ENCODE measurements around the gene PTK7. TPM values are rescaled to one million over a fixed set of nuclear protein-coding genes. Genes with fewer than 3 reads are reported as not detected.

PTK7 gene
- total RNA-seq, 1 experiment from 2014 or later: 165 TPM

DNA sequence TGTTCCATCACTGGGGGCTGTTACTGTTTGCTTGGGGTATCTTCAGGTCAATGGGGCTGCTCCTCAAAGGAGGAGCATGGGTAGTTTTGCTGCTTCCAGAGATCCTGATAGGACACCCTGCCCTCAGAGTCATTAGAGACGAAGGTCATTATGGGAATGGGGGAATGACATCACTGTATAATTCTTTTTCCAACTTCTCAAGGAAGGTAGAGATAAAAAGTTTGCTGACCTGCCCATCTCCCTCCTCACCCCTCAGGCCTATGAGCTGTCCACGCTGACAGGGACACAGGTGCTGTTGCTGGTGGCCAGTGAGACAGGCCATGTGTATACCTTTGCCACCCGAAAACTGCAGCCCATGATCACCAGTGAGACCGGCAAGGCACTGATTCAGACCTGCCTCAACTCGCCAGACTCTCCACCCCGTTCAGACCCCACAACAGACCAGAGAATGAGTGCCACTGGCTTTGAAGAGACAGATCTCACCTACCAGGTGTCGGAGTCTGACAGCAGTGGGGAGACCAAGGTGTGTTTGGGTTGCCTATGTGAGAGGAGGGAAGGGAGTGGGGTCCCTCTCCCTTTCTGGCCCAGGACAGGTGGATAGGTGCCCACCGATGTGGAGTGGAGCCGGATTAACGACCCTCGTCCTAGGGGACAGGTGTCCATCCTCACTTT, 97.6 kb downstream of the PTK7 start (continued):
- TF ChIP-seq, protein P1, sequence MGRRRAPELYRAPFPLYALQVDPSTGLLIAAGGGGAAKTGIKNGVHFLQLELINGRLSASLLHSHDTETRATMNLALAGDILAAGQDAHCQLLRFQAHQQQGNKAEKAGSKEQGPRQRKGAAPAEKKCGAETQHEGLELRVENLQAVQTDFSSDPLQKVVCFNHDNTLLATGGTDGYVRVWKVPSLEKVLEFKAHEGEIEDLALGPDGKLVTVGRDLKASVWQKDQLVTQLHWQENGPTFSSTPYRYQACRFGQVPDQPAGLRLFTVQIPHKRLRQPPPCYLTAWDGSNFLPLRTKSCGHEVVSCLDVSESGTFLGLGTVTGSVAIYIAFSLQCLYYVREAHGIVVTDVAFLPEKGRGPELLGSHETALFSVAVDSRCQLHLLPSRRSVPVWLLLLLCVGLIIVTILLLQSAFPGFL (CRISPR knock-in tag; IDR thresholded peaks at IDR 0.05; ENCODE audit: borderline replicate concordance): no peak
- no peak for TF ChIP-seq NFE2L1 (CRISPR knock-in tag; IDR thresholded peaks at IDR 0.05)

DNA sequence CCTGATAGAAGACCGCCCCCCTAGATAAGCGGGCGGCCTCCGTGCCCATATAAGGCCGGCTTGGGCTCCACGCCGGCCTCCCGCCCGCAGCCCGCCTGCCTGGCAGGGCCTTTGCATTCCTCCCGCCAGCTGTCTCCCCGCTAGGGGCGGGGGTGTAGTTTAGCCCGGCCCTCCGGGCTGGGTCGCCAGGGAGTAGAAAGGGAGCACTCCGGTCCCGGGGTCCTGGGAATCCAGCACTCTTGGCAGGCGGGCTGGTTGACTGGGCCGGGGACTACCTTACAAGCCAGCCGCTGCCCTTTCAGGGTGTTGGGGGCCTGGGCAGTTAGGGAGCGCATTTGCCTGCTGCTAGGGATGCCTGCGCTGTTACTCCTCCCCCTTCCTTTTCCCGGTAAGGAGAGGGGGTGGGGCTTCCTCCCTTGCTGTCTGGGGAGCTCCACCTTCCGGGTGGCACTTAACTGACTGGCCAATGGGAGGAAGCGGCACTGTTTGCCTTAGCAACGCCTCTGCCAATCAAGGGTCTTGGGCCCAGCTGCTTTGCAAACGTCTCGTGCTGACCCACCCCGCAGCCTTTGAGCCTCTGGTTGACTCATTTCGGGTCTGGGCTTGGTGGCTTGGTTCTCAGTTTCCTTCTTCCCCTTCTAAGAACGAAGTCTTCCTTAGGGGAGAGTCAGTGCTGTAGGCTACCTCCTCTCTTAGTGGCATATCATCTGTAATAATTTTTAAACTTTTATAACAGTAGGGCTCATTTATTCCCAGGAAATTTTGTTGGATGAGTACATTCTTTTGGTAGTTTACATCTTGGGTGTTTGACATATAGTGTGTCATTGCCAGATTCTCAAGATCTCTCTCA, 98.4 kb downstream of the PTK7 start:
- POLR2A ChIA-PET: interaction anchor here (0.6 to 2.8 kb wide), 9 partner anchors 9 to 245 kb away, joined by 3 to 8 read pairs (median 4); partner anchors contain the start of genes CNPY3, DNPH1, KLC4 and MRPL2
- Mint-ChIP-seq H3K27ac (peak overlapping the region; percentile 86), H3K27me3 (ENCODE audit: low read depth) (peaks cover 10% of the 10 kb centered on the region), H3K4me1 (peaks cover 31% of the 10 kb centered on the region), H3K4me3 (peak overlapping the region; percentile 94), H3K9me3 (no peaks in the 10 kb centered on the region), H3K36me3 (peaks cover 36% of the 10 kb centered on the region)
- ATAC-seq (peak; percentile 70), DNase-seq (ENCODE audit: low spot score) (peak; percentile 97)
- CTCF ChIA-PET: interaction anchor here (0.6 to 2.2 kb wide), 15 partner anchors 31 to 263 kb away, joined by 3 to 16 read pairs (median 3); partner anchors contain the start of genes CNPY3, CRIP3, DNPH1 and KLHDC3
- TF ChIP-seq ETV6 (CRISPR knock-in tag; IDR thresholded peaks at IDR 0.05): 0 out of 2 replicates have a peak, but pooled peaks have one; percentile 14
- TF ChIP-seq, protein P2, sequence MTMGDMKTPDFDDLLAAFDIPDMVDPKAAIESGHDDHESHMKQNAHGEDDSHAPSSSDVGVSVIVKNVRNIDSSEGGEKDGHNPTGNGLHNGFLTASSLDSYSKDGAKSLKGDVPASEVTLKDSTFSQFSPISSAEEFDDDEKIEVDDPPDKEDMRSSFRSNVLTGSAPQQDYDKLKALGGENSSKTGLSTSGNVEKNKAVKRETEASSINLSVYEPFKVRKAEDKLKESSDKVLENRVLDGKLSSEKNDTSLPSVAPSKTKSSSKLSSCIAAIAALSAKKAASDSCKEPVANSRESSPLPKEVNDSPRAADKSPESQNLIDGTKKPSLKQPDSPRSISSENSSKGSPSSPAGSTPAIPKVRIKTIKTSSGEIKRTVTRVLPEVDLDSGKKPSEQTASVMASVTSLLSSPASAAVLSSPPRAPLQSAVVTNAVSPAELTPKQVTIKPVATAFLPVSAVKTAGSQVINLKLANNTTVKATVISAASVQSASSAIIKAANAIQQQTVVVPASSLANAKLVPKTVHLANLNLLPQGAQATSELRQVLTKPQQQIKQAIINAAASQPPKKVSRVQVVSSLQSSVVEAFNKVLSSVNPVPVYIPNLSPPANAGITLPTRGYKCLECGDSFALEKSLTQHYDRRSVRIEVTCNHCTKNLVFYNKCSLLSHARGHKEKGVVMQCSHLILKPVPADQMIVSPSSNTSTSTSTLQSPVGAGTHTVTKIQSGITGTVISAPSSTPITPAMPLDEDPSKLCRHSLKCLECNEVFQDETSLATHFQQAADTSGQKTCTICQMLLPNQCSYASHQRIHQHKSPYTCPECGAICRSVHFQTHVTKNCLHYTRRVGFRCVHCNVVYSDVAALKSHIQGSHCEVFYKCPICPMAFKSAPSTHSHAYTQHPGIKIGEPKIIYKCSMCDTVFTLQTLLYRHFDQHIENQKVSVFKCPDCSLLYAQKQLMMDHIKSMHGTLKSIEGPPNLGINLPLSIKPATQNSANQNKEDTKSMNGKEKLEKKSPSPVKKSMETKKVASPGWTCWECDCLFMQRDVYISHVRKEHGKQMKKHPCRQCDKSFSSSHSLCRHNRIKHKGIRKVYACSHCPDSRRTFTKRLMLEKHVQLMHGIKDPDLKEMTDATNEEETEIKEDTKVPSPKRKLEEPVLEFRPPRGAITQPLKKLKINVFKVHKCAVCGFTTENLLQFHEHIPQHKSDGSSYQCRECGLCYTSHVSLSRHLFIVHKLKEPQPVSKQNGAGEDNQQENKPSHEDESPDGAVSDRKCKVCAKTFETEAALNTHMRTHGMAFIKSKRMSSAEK (CRISPR knock-in tag; IDR thresholded peaks at IDR 0.05; ENCODE audit: borderline replicate concordance): 0 out of 2 replicates have a peak, but pooled peaks have one; percentile 58
- no peak for TF ChIP-seq ELF4 (CRISPR knock-in tag; IDR thresholded peaks at IDR 0.05; ENCODE audit: low read depth)
- peak; percentile 44; the same call in 1 of the 2 replicates for TF ChIP-seq NFATC4 (CRISPR knock-in tag; IDR thresholded peaks at IDR 0.05)
- peak; percentile 75; the same call in 1 of the 2 replicates for TF ChIP-seq ZNF263 (CRISPR knock-in tag; IDR thresholded peaks at IDR 0.05; ENCODE audit: low read depth)
- no peak for TF ChIP-seq NR3C1 (CRISPR knock-in tag; conservative IDR thresholded peaks at IDR 0.05; ENCODE audit: low read depth)
- TF ChIP-seq, protein P3, sequence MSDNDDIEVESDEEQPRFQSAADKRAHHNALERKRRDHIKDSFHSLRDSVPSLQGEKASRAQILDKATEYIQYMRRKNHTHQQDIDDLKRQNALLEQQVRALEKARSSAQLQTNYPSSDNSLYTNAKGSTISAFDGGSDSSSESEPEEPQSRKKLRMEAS (CRISPR knock-in tag; IDR thresholded peaks at IDR 0.05): no peak
- TF ChIP-seq, protein P4, sequence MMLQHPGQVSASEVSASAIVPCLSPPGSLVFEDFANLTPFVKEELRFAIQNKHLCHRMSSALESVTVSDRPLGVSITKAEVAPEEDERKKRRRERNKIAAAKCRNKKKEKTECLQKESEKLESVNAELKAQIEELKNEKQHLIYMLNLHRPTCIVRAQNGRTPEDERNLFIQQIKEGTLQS (CRISPR knock-in tag; conservative IDR thresholded peaks at IDR 0.05): no peak
- peak; percentile 12; the same call in 1 of the 2 replicates for TF ChIP-seq SP1 (CRISPR knock-in tag; conservative IDR thresholded peaks at IDR 0.05)
- no peak for TF ChIP-seq CBFB (CRISPR knock-in tag; IDR thresholded peaks at IDR 0.05; ENCODE audit: low read depth)
- no peak for TF ChIP-seq SMAD3 (CRISPR knock-in tag; IDR thresholded peaks at IDR 0.05; ENCODE audit: borderline replicate concordance)
- no peak for TF ChIP-seq NR1H2 (CRISPR knock-in tag; IDR thresholded peaks at IDR 0.05)
- no peak for TF ChIP-seq RORB (CRISPR knock-in tag; IDR thresholded peaks at IDR 0.05)
- TF ChIP-seq MXD4 (CRISPR knock-in tag; IDR thresholded peaks at IDR 0.05; ENCODE audit: borderline replicate concordance): no peak
- TF ChIP-seq, protein P5, sequence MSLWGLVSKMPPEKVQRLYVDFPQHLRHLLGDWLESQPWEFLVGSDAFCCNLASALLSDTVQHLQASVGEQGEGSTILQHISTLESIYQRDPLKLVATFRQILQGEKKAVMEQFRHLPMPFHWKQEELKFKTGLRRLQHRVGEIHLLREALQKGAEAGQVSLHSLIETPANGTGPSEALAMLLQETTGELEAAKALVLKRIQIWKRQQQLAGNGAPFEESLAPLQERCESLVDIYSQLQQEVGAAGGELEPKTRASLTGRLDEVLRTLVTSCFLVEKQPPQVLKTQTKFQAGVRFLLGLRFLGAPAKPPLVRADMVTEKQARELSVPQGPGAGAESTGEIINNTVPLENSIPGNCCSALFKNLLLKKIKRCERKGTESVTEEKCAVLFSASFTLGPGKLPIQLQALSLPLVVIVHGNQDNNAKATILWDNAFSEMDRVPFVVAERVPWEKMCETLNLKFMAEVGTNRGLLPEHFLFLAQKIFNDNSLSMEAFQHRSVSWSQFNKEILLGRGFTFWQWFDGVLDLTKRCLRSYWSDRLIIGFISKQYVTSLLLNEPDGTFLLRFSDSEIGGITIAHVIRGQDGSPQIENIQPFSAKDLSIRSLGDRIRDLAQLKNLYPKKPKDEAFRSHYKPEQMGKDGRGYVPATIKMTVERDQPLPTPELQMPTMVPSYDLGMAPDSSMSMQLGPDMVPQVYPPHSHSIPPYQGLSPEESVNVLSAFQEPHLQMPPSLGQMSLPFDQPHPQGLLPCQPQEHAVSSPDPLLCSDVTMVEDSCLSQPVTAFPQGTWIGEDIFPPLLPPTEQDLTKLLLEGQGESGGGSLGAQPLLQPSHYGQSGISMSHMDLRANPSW (CRISPR knock-in tag; conservative IDR thresholded peaks at IDR 0.05; ENCODE audit: low read depth): no peak
- TF ChIP-seq, protein P6, sequence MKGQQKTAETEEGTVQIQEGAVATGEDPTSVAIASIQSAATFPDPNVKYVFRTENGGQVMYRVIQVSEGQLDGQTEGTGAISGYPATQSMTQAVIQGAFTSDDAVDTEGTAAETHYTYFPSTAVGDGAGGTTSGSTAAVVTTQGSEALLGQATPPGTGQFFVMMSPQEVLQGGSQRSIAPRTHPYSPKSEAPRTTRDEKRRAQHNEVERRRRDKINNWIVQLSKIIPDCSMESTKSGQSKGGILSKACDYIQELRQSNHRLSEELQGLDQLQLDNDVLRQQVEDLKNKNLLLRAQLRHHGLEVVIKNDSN (CRISPR knock-in tag; IDR thresholded peaks at IDR 0.05): no peak
- 0 out of 2 replicates have a peak, but pooled peaks have one; percentile 38 for TF ChIP-seq TEAD1 (CRISPR knock-in tag; IDR thresholded peaks at IDR 0.05)
- TF ChIP-seq ZNF138 (CRISPR knock-in tag; conservative IDR thresholded peaks at IDR 0.05): no peak
- no peak for TF ChIP-seq ZNF219 (CRISPR knock-in tag; IDR thresholded peaks at IDR 0.05; ENCODE audit: borderline replicate concordance)

Data from WTC11 (cell line).